Measurements from ENCODE around the gene HES3. TPM values are rescaled to one million over a fixed set of nuclear protein-coding genes. Genes with fewer than 3 reads are reported as not detected.

Gene HES3
- total and polyA plus RNA-seq, 2 donors (not counting 1 experiment from before 2014, with no cell fraction given): not detected

DNA sequence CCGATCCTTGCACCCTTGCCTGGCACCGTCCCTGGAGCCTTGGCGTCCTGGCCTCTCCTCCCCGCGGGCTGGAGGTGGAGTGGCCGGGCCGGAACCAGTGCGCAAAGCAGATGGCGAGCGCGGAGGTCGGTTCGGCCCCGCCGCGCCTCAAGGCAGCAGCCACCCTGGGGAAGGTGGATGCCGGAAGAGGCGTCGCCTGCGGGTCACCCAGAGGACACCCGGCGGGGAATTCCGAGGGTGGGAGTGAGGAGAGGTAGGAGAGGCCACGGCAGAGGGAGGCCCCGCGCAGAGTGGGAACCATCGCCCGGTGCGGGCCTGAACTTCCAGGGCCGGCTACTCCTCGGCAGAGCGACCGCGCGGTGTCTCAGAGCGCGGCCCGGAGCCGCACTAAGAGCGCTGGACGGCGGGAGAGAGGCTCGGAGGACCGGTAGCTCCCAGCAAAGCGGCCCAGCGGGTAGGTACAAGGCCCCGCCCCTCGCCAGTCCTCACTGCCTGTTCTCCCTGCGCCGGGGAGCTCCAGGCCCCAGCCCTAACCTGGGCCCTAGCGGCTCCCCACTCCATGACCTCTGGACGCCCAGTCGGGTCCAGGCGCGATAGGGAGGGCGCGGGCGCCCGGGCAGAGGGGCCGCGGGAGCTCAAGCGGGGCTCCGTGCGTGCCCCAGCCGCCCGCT, 38.0 kb upstream of the HES3 start, which contains the start of gene RNF207:
Gene RNF207, plus strand, starts transcription at position 271 of the 671 bp plus-strand sequence. CDS start 417 bp downstream, outside the sequence.
- WGBS (ENCODE audit: insufficient coverage): under 1% methylated on average over 60 of the region's 66 CpGs

DNA sequence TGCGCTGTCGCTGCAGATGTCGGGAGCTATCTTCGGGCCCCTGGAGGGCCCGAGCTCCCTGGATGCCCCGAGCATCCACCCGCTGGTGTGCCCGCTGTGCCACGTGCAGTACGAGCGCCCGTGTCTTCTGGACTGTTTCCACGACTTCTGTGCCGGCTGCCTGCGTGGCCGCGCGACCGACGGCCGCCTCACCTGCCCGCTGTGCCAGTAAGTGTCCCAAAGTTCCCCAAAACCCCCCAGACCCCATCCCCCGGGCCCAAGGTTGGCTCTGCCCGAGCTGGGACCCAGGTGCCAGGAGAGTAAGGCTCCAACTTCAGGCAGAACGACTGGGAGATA, 37.5 kb upstream of the HES3 start:
- intact Hi-C loops (cut with micrococcal nuclease): no loop called here
- Histone ChIP-seq H3K27ac (ENCODE audit: low read length in 2 of 2) (no peak overlapping the region), H3K4me2 (replicated peaks; ENCODE audit: low read depth, low read length, poor library complexity, severe bottlenecking) (peak overlapping the region; percentile 92), H3K4me1 (ENCODE audit: control insufficient read depth in 2 of 2, insufficient read depth in 2 of 2, low read length in 2 of 2) (peaks cover 36 to 38% of the 10 kb centered on the region in 2 donors), H3K27me3 (replicated peaks in 1 of 4; ENCODE audit: control extremely low read depth in 1 of 4, control insufficient read depth in 3 of 4, insufficient read depth in 4 of 4, low read length in 3 of 4) (peaks cover 0 to 58% (median 20%) of the 10 kb centered on the region in 4 experiments), H3K9me3 (ENCODE audit: control extremely low read depth in 1 of 3, control insufficient read depth in 2 of 3, insufficient read depth in 1 of 3, low read length in 2 of 3) (peaks cover 0 to 18% (median 0%) of the 10 kb centered on the region in 3 donors), H3K9ac (ENCODE audit: low read length) (peak overlapping the region; percentile 65), H3K36me3 (replicated peaks in 1 of 2; ENCODE audit: control extremely low read depth in 1 of 2, control insufficient read depth in 1 of 2, extremely low read depth in 1 of 2, insufficient read depth in 2 of 2, low read length in 1 of 2) (no peaks in the 10 kb centered on the region), H2AFZ (ENCODE audit: insufficient read depth, low read depth, low read length, poor library complexity, severe bottlenecking) (peak overlapping the region; percentile 71), H3K79me2 (ENCODE audit: control insufficient read depth, insufficient read depth, low read length) (peaks cover 3% of the 10 kb centered on the region), H4K20me1 (ENCODE audit: control insufficient read depth, insufficient read depth, low read length, poor library complexity, severe bottlenecking) (no peaks in the 10 kb centered on the region), H3K4me3 (ENCODE audit: control extremely low read depth in 1 of 5, extremely low read depth in 1 of 5, insufficient read depth in 1 of 5, low read depth in 2 of 5, low read length in 4 of 5) (peak overlapping the region in 3 of 5 experiments; percentile 48 to 58 (median 56))
- ChIA-PET POLR2A (no interaction called here), CTCF (no interaction called here)
- Mint-ChIP-seq H3K27me3 (peaks cover 16% of the 10 kb centered on the region), H3K4me3 (peak overlapping the region; percentile 57), H3K9me3 (ENCODE audit: insufficient read depth) (no peaks in the 10 kb centered on the region), H3K27ac (no peak overlapping the region), H3K4me1 (peaks cover 18% of the 10 kb centered on the region)
- 10% methylated on average over 25 of the region's 25 CpGs for WGBS (ENCODE audit: insufficient coverage)
- DNase-seq: no peak
- ATAC-seq (ENCODE audit: low read depth): no peak
- no peak for TF ChIP-seq EZH2 (IDR thresholded peaks at IDR 0.05; ENCODE audit: borderline replicate concordance, insufficient read depth, low read depth, low read length, poor library complexity, severe bottlenecking)
- TF ChIP-seq, protein P1, sequence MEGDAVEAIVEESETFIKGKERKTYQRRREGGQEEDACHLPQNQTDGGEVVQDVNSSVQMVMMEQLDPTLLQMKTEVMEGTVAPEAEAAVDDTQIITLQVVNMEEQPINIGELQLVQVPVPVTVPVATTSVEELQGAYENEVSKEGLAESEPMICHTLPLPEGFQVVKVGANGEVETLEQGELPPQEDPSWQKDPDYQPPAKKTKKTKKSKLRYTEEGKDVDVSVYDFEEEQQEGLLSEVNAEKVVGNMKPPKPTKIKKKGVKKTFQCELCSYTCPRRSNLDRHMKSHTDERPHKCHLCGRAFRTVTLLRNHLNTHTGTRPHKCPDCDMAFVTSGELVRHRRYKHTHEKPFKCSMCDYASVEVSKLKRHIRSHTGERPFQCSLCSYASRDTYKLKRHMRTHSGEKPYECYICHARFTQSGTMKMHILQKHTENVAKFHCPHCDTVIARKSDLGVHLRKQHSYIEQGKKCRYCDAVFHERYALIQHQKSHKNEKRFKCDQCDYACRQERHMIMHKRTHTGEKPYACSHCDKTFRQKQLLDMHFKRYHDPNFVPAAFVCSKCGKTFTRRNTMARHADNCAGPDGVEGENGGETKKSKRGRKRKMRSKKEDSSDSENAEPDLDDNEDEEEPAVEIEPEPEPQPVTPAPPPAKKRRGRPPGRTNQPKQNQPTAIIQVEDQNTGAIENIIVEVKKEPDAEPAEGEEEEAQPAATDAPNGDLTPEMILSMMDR (IDR thresholded peaks at IDR 0.05): no peak

More for the DNA sequence above, 38.0 kb upstream of the HES3 start, which contains the start of gene RNF207:
- ChIA-PET CTCF (no interaction called here), POLR2A (interaction anchor here (0.7 kb wide), 1 partner anchor 29 kb away, joined by 3 read pairs; no protein-coding TSS in a partner anchor)
- ATAC-seq (ENCODE audit: low read depth) (peak; percentile 35), DNase-seq (peak; percentile 59)
- H3K9me3 Mint-ChIP-seq (ENCODE audit: insufficient read depth): no peaks in the 10 kb centered on the region
- H3K79me2 ChIP-seq (ENCODE audit: control insufficient read depth, insufficient read depth, low read length): peaks cover 8% of the 10 kb centered on the region
- H3K27ac Mint-ChIP-seq: no peak within 1 kb of the TSS
- H3K27ac ChIP-seq (ENCODE audit: low read length in 2 of 2): no peak within 1 kb of the TSS
- peaks cover 0 to 18% (median 0%) of the 10 kb centered on the region in 3 donors for H3K9me3 ChIP-seq (ENCODE audit: control extremely low read depth in 1 of 3, control insufficient read depth in 2 of 3, insufficient read depth in 1 of 3, low read length in 2 of 3)
- H3K4me3 ChIP-seq (ENCODE audit: control extremely low read depth in 1 of 5, extremely low read depth in 1 of 5, insufficient read depth in 1 of 5, low read depth in 2 of 5, low read length in 4 of 5): peak within 1 kb of the TSS in 4 of 5 experiments; percentile 48 to 58 (median 54)
- H3K27me3 Mint-ChIP-seq: peaks cover 16% of the 10 kb centered on the region
- peak within 1 kb of the TSS; percentile 79 for H3K4me3 Mint-ChIP-seq
- H3K36me3 ChIP-seq (replicated peaks in 1 of 2; ENCODE audit: control extremely low read depth in 1 of 2, control insufficient read depth in 1 of 2, extremely low read depth in 1 of 2, insufficient read depth in 2 of 2, low read length in 1 of 2): no peaks in the 10 kb centered on the region
- peaks cover 0 to 55% (median 20%) of the 10 kb centered on the region in 4 experiments for H3K27me3 ChIP-seq (replicated peaks in 1 of 4; ENCODE audit: control extremely low read depth in 1 of 4, control insufficient read depth in 3 of 4, insufficient read depth in 4 of 4, low read length in 3 of 4)
- intact Hi-C loops (cut with micrococcal nuclease): no loop called here
- peaks cover 18% of the 10 kb centered on the region for H3K4me1 Mint-ChIP-seq
- TF ChIP-seq EZH2 (IDR thresholded peaks at IDR 0.05; ENCODE audit: borderline replicate concordance, insufficient read depth, low read depth, low read length, poor library complexity, severe bottlenecking): peak; percentile 54
- TF ChIP-seq, protein P1 (IDR thresholded peaks at IDR 0.05): no peak
- no peaks in the 10 kb centered on the region for H4K20me1 ChIP-seq (ENCODE audit: control insufficient read depth, insufficient read depth, low read length, poor library complexity, severe bottlenecking)
- peak within 1 kb of the TSS; percentile 65 for H3K9ac ChIP-seq (ENCODE audit: low read length)
- H2AFZ ChIP-seq (ENCODE audit: insufficient read depth, low read depth, low read length, poor library complexity, severe bottlenecking): peak within 1 kb of the TSS; percentile 71
- H3K4me2 ChIP-seq (replicated peaks; ENCODE audit: low read depth, low read length, poor library complexity, severe bottlenecking): peak within 1 kb of the TSS; percentile 92
- peaks cover 36 to 38% of the 10 kb centered on the region in 2 donors for H3K4me1 ChIP-seq (ENCODE audit: control insufficient read depth in 2 of 2, insufficient read depth in 2 of 2, low read length in 2 of 2)
